ENCODE results near the gene KRTAP4-11. TPM values are rescaled to one million over a fixed set of nuclear protein-coding genes. Genes with fewer than 3 reads are reported as not detected.
"Not testable (repeated sequence)": the region's sequence is repeated elsewhere in the genome, so short reads cannot be mapped to it uniquely, and the experiment has no call there.

KRTAP4-11 gene
- total RNA-seq, 2 experiments from 2014 or later = not detected

DNA sequence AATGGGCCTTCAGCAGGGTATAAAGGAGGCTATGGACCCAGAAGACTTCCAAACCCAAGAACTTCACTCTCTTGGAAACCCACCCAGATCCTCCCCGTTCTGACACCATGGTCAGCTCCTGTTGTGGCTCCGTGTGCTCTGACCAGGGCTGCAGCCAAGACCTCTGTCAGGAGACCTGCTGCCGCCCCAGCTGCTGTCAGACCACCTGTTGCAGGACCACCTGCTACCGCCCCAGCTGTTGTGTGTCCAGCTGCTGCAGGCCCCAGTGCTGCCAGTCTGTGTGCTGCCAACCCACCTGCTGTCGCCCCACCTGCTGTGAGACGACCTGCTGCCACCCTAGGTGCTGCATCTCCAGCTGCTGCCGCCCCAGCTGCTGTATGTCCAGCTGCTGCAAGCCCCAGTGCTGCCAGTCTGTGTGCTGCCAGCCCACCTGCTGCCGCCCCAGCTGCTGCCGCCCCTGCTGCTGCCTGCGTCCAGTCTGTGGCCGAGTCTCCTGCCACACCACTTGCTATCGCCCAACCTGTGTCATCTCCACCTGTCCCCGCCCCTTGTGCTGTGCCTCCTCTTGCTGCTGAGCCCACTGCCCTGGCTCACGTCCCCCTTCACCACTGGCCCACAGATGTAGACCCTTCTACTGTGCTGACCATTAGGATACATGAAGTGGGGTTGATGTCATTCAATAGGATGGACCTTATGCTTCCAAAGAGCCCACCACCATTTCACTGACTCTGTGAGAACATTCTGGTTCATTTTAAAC, 33.9 kb downstream of the KRTAP4-11 start, which contains the start of gene KRTAP4-7:
Gene KRTAP4-7 (plus strand): TSS at position 51 of the 757 bp plus-strand sequence. CDS start 57 bp downstream, at position 108.
- intact Hi-C loops (cut with micrococcal nuclease; ENCODE audit: unreplicated experiment); H3K4me1 ChIP-seq (ENCODE audit: insufficient read depth, low read length, poor library complexity, severe bottlenecking); H3K79me2 ChIP-seq (ENCODE audit: insufficient read depth, low read depth, low read length); H4K20me1 ChIP-seq (ENCODE audit: insufficient read depth, low read length); H3K9me2 ChIP-seq (ENCODE audit: insufficient read depth, low read length); CTCF ChIA-PET (ENCODE audit: unreplicated experiment); H3K36me3 ChIP-seq (ENCODE audit: insufficient read depth, low read length); H3K4me3 ChIP-seq (ENCODE audit: low read depth, low read length, poor library complexity, severe bottlenecking); H3K27ac ChIP-seq (ENCODE audit: low read depth, low read length, poor library complexity, severe bottlenecking); POLR2A ChIA-PET; H3K9me3 ChIP-seq (ENCODE audit: low read length); BruUV-seq (replicated peaks); DNase-seq (ENCODE audit: low spot score); H3K4me2 ChIP-seq (ENCODE audit: low read length); H2AFZ ChIP-seq (ENCODE audit: low read length): not testable (repeated sequence)

DNA sequence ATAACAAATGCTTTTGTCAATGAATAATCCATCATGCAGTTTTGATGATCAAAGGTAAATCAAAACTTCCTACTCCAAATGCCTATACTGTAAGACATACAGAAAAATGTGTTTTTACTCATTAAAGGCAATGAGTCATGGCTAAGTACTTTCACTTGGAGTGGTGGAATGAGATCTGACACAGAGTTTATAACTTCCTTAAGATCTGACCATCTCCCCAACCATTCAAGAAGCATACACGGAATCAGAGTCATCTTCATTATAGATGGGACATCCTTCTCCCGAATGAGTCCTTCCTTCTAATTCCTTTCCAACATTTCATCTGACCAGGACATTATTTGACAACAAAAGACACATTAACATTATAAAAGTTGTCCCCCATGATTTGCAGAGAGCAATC, 34.7 kb downstream of the KRTAP4-11 start:
- H3K4me2 ChIP-seq (ENCODE audit: low read length); H3K4me3 ChIP-seq (ENCODE audit: low read depth, low read length, poor library complexity, severe bottlenecking); H3K9me3 ChIP-seq (ENCODE audit: low read length); BruUV-seq (replicated peaks); H4K20me1 ChIP-seq (ENCODE audit: insufficient read depth, low read length); H2AFZ ChIP-seq (ENCODE audit: low read length); H3K36me3 ChIP-seq (ENCODE audit: insufficient read depth, low read length); CTCF ChIA-PET (ENCODE audit: unreplicated experiment); intact Hi-C loops (cut with micrococcal nuclease; ENCODE audit: unreplicated experiment); POLR2A ChIA-PET; H3K79me2 ChIP-seq (ENCODE audit: insufficient read depth, low read depth, low read length); DNase-seq (ENCODE audit: low spot score); H3K9me2 ChIP-seq (ENCODE audit: insufficient read depth, low read length); H3K27ac ChIP-seq (ENCODE audit: low read depth, low read length, poor library complexity, severe bottlenecking); H3K4me1 ChIP-seq (ENCODE audit: insufficient read depth, low read length, poor library complexity, severe bottlenecking): not testable (repeated sequence)

DNA sequence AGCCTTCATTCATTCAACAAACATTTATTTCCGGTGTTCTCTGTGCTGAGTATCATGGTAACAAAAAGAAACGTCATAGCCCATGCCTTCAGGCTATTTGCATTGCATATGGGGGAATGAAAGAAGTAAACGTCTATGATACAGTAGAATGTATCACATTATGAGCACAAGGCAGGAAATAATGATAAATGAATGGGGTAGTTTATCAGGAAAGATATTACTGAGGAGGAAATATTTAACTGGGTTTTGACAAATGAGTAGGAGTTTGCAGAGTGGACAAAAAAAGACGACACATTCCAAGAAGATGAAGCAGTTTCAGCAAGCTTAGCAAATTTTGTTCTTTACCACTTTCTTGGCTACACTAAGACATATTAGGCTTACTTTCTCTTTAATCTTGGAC, 35.5 kb downstream of the KRTAP4-11 start:
- no peak overlapping the region for H2AFZ ChIP-seq (ENCODE audit: low read length)
- ChIA-PET POLR2A (no interaction called here), CTCF (ENCODE audit: unreplicated experiment) (no interaction called here)
- TF ChIP-seq EZH2phosphoT487 (IDR thresholded peaks at IDR 0.05; ENCODE audit: borderline replicate concordance, low read depth, low read length) = no peak
- TF ChIP-seq, protein P1, sequence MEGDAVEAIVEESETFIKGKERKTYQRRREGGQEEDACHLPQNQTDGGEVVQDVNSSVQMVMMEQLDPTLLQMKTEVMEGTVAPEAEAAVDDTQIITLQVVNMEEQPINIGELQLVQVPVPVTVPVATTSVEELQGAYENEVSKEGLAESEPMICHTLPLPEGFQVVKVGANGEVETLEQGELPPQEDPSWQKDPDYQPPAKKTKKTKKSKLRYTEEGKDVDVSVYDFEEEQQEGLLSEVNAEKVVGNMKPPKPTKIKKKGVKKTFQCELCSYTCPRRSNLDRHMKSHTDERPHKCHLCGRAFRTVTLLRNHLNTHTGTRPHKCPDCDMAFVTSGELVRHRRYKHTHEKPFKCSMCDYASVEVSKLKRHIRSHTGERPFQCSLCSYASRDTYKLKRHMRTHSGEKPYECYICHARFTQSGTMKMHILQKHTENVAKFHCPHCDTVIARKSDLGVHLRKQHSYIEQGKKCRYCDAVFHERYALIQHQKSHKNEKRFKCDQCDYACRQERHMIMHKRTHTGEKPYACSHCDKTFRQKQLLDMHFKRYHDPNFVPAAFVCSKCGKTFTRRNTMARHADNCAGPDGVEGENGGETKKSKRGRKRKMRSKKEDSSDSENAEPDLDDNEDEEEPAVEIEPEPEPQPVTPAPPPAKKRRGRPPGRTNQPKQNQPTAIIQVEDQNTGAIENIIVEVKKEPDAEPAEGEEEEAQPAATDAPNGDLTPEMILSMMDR (conservative IDR thresholded peaks at IDR 0.05; ENCODE audit: low read length) = no peak
- no peak for DNase-seq (ENCODE audit: low spot score)
- no peaks in the 10 kb centered on the region for H3K9me2 ChIP-seq (ENCODE audit: insufficient read depth, low read length)
- H3K9me3 ChIP-seq (ENCODE audit: low read length) = no peaks in the 10 kb centered on the region
- no TSS peak for BruUV-seq (replicated peaks)
- intact Hi-C loops (cut with micrococcal nuclease; ENCODE audit: unreplicated experiment) = no loop called here
- H3K36me3 ChIP-seq (ENCODE audit: insufficient read depth, low read length) = no peaks in the 10 kb centered on the region
- no peaks in the 10 kb centered on the region for H3K79me2 ChIP-seq (ENCODE audit: insufficient read depth, low read depth, low read length)
- no peak overlapping the region for H3K4me3 ChIP-seq (ENCODE audit: low read depth, low read length, poor library complexity, severe bottlenecking)
- H3K27ac ChIP-seq (ENCODE audit: low read depth, low read length, poor library complexity, severe bottlenecking) = no peak overlapping the region
- H4K20me1 ChIP-seq (ENCODE audit: insufficient read depth, low read length) = no peaks in the 10 kb centered on the region
- H3K4me2 ChIP-seq (ENCODE audit: low read length) = no peak overlapping the region
- no peaks in the 10 kb centered on the region for H3K4me1 ChIP-seq (ENCODE audit: insufficient read depth, low read length, poor library complexity, severe bottlenecking)

DNA sequence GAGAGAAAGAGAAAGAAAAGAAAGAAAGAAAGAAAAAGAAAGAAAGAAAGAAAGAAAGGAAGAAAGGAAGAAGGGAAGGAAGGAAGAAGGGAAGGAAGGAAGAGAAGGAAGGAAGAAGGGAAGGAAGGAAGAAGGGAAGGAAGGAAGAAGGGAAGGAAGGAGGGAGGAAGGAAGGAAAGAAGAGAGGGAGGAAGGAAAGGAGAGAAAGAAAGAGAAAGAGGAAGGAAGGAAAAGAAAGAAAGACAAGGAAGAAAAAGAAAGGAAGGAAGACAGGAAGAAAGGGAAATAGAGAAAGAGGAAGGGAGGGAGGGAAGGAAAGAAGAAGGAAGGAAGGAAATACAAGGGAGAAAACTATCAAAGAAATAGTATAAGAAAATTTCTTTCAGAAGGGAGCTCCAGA, 41.4 kb downstream of the KRTAP4-11 start:
- intact Hi-C loops (cut with micrococcal nuclease; ENCODE audit: unreplicated experiment) = no loop called here
- TF ChIP-seq EZH2phosphoT487 (IDR thresholded peaks at IDR 0.05; ENCODE audit: borderline replicate concordance, low read depth, low read length) = no peak
- TF ChIP-seq, protein P1 (conservative IDR thresholded peaks at IDR 0.05; ENCODE audit: low read length) = no peak
- H3K27ac ChIP-seq (ENCODE audit: low read depth, low read length, poor library complexity, severe bottlenecking) = no peak overlapping the region
- H3K9me3 ChIP-seq (ENCODE audit: low read length) = no peaks in the 10 kb centered on the region
- no TSS peak for BruUV-seq (replicated peaks)
- CTCF ChIA-PET (ENCODE audit: unreplicated experiment) = no interaction called here
- H4K20me1 ChIP-seq (ENCODE audit: insufficient read depth, low read length) = no peaks in the 10 kb centered on the region
- DNase-seq (ENCODE audit: low spot score) = no peak
- no peak overlapping the region for H3K4me2 ChIP-seq (ENCODE audit: low read length)
- no peaks in the 10 kb centered on the region for H3K4me1 ChIP-seq (ENCODE audit: insufficient read depth, low read length, poor library complexity, severe bottlenecking)
- no peaks in the 10 kb centered on the region for H3K36me3 ChIP-seq (ENCODE audit: insufficient read depth, low read length)
- no peaks in the 10 kb centered on the region for H3K79me2 ChIP-seq (ENCODE audit: insufficient read depth, low read depth, low read length)
- no peak overlapping the region for H3K4me3 ChIP-seq (ENCODE audit: low read depth, low read length, poor library complexity, severe bottlenecking)
- no peaks in the 10 kb centered on the region for H3K9me2 ChIP-seq (ENCODE audit: insufficient read depth, low read length)
- no peak overlapping the region for H2AFZ ChIP-seq (ENCODE audit: low read length)
- POLR2A ChIA-PET = no interaction called here
